ENCODE results near the gene NECTIN3. TPM values are rescaled to one million over a fixed set of nuclear protein-coding genes. Genes with fewer than 3 reads are reported as not detected.

NECTIN3 gene
- total and polyA plus RNA-seq, 4 donors = 9.0 to 31.8 (median 15.3) TPM

GRCh38 chr3:111215481-111215880 lies 143.9 kb downstream of the NECTIN3 start:
- 93% methylated on average over 1 of the region's 1 CpG for WGBS
- Histone ChIP-seq H3K36me3 (ENCODE audit: control insufficient read depth in 4 of 4, insufficient read depth in 3 of 4, low read depth in 1 of 4, low read length in 3 of 4) (no peaks in the 10 kb centered on the region), H3K27me3 (ENCODE audit: control insufficient read depth in 4 of 4, insufficient read depth in 4 of 4, low read length in 3 of 4) (no peaks in the 10 kb centered on the region), H3K27ac (ENCODE audit: low read depth in 1 of 2, low read length in 2 of 2) (no peak overlapping the region), H3K4me1 (ENCODE audit: control insufficient read depth in 4 of 4, insufficient read depth in 4 of 4, low read length in 3 of 4) (no peaks in the 10 kb centered on the region), H3K9ac (ENCODE audit: low read depth in 1 of 2, low read length in 2 of 2) (no peak overlapping the region), H3K9me3 (ENCODE audit: control insufficient read depth in 4 of 4, low read length in 3 of 4) (no peaks in the 10 kb centered on the region), H3K4me3 (ENCODE audit: low read depth in 1 of 3, low read length in 3 of 3) (no peak overlapping the region)
- TF ChIP-seq NR2F2 (IDR thresholded peaks at IDR 0.05) (no peak), RXRA (IDR thresholded peaks at IDR 0.05) (no peak), HNF4A (conservative IDR thresholded peaks at IDR 0.05) (no peak), YY1 (IDR thresholded peaks at IDR 0.05) (no peak), SP1 (IDR thresholded peaks at IDR 0.05) (no peak), TAF1 (conservative IDR thresholded peaks at IDR 0.05) (no peak), FOXA1 (IDR thresholded peaks at IDR 0.05) (no peak), ZBTB33 (IDR thresholded peaks at IDR 0.05) (no peak), ATF3 (IDR thresholded peaks at IDR 0.05) (no peak), JUND (IDR thresholded peaks at IDR 0.05) (no peak), FOXA2 (IDR thresholded peaks at IDR 0.05) (no peak)
- TF ChIP-seq, protein P1, sequence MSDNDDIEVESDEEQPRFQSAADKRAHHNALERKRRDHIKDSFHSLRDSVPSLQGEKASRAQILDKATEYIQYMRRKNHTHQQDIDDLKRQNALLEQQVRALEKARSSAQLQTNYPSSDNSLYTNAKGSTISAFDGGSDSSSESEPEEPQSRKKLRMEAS (IDR thresholded peaks at IDR 0.05) = no peak
- no peak for DNase-seq (ENCODE audit: low spot score)

DNA sequence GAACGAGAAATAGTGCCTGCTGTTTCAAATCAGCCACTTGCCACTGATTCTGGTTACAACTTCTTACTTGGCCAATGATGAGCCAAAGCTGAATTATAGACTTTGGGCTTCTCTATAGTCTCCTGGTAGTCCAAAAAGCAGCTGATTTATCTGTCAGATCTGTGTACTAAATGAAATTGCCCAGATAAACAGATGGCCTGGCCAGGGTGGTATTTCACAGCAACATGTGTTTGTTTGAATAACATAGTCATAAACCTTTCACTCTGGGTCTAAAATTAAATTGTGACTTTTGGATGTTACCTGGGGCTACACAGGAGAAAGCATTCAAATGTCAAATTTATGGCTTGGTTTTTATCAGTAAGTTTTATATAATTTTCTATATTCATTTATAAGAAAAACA lies 147.0 kb downstream of the NECTIN3 start:
- no peak for DNase-seq (ENCODE audit: low spot score)
- Histone ChIP-seq H3K9me3 (ENCODE audit: control insufficient read depth in 4 of 4, low read length in 3 of 4) (no peaks in the 10 kb centered on the region), H3K27ac (ENCODE audit: low read depth in 1 of 2, low read length in 2 of 2) (no peak overlapping the region), H3K4me3 (ENCODE audit: low read depth in 1 of 3, low read length in 3 of 3) (no peak overlapping the region), H3K4me1 (ENCODE audit: control insufficient read depth in 4 of 4, insufficient read depth in 4 of 4, low read length in 3 of 4) (no peaks in the 10 kb centered on the region), H3K27me3 (ENCODE audit: control insufficient read depth in 4 of 4, insufficient read depth in 4 of 4, low read length in 3 of 4) (no peaks in the 10 kb centered on the region), H3K9ac (ENCODE audit: low read depth in 1 of 2, low read length in 2 of 2) (no peak overlapping the region), H3K36me3 (ENCODE audit: control insufficient read depth in 4 of 4, insufficient read depth in 3 of 4, low read depth in 1 of 4, low read length in 3 of 4) (no peaks in the 10 kb centered on the region)
- WGBS = 90% methylated on average over 1 of the region's 1 CpG
- no peak for TF ChIP-seq GABPA (IDR thresholded peaks at IDR 0.05 in 1 of 2, conservative IDR thresholded peaks at IDR 0.05 in 1 of 2)
- no peak for TF ChIP-seq YY1 (IDR thresholded peaks at IDR 0.05)
- no peak for TF ChIP-seq HNF4A (conservative IDR thresholded peaks at IDR 0.05)
- TF ChIP-seq ATF3 (IDR thresholded peaks at IDR 0.05) = no peak
- no peak for TF ChIP-seq FOXA1 (IDR thresholded peaks at IDR 0.05)
- TF ChIP-seq RAD21 (IDR thresholded peaks at IDR 0.05) = no peak
- TF ChIP-seq EGR1 (IDR thresholded peaks at IDR 0.05; ENCODE audit: low read depth in 2 of 2) = no peak
- TF ChIP-seq, protein P2, sequence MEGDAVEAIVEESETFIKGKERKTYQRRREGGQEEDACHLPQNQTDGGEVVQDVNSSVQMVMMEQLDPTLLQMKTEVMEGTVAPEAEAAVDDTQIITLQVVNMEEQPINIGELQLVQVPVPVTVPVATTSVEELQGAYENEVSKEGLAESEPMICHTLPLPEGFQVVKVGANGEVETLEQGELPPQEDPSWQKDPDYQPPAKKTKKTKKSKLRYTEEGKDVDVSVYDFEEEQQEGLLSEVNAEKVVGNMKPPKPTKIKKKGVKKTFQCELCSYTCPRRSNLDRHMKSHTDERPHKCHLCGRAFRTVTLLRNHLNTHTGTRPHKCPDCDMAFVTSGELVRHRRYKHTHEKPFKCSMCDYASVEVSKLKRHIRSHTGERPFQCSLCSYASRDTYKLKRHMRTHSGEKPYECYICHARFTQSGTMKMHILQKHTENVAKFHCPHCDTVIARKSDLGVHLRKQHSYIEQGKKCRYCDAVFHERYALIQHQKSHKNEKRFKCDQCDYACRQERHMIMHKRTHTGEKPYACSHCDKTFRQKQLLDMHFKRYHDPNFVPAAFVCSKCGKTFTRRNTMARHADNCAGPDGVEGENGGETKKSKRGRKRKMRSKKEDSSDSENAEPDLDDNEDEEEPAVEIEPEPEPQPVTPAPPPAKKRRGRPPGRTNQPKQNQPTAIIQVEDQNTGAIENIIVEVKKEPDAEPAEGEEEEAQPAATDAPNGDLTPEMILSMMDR (IDR thresholded peaks at IDR 0.05; ENCODE audit: low read depth, low read length, missing input control) = no peak
- TF ChIP-seq HNF4G (IDR thresholded peaks at IDR 0.05) = no peak

Measured in liver (tissue), 9 donors.